T-helper 2 cell treated with Interferon-gamma antibody and Interleukin-4, amounts not matched to agents 5 μg/mL and 100 μg/mL, for 36 hours (primary cell): ENCODE measurements around the gene HDLBP.
"Not testable (repeated sequence)": the region's sequence is repeated elsewhere in the genome, so short reads cannot be mapped to it uniquely, and the experiment has no call there.

ENCODE experiments used
- DNase-seq: peaks from one replicate; pipeline ENCODE4 v3.0.0; 2021; ENCODE audit warnings: low spot score
- H3K27ac Mint-ChIP-seq: one replicate; pipeline ENCODE4 v1.8.0; 2021; ENCODE audit warnings: mild to moderate bottlenecking, mixed read lengths
- H3K27me3 Mint-ChIP-seq: one replicate; pipeline ENCODE4 v1.8.0; 2021; ENCODE audit warnings: low read depth, mixed read lengths
- H3K36me3 Mint-ChIP-seq: one replicate; pipeline ENCODE4 v1.8.0; 2021; ENCODE audit warnings: low read depth, mixed read lengths
- H3K4me1 Mint-ChIP-seq: one replicate; pipeline ENCODE4 v1.8.0; 2021; ENCODE audit warnings: low read depth, mixed read lengths
- H3K4me3 Mint-ChIP-seq: one replicate; pipeline ENCODE4 v1.8.0; 2022; ENCODE audit warnings: mild to moderate bottlenecking, moderate library complexity, mixed read lengths
- H3K9me3 Mint-ChIP-seq: one replicate; pipeline ENCODE4 v1.8.0; 2021; ENCODE audit warnings: mixed read lengths

The HDLBP gene

DNA sequence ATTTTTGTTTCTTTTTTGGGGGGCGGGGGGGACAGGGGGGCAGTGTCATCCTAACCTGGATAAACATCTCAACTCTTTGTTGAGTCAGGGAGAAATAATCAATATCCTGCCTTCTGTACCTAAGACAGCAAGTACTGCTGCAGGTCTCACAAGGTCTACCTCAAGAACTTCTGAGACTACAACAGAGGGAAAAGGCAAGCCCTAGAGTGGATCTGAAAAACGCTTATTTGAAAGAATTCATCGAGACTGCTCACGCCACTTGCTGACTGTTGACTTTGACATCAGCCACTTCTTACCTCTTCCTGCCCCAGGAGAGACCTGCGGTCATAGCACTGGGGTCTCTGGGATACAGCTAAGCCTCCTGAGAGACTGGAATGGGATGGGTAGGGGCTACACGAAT is 8.4 kb downstream of the HDLBP start:
- no peak for DNase-seq
- Mint-ChIP-seq H3K27me3 (no peaks in the 10 kb centered on the region), H3K4me1 (peaks cover 40% of the 10 kb centered on the region), H3K27ac (no peak overlapping the region), H3K9me3 (no peaks in the 10 kb centered on the region), H3K36me3 (peaks cover 6% of the 10 kb centered on the region), H3K4me3 (no peak overlapping the region)

DNA sequence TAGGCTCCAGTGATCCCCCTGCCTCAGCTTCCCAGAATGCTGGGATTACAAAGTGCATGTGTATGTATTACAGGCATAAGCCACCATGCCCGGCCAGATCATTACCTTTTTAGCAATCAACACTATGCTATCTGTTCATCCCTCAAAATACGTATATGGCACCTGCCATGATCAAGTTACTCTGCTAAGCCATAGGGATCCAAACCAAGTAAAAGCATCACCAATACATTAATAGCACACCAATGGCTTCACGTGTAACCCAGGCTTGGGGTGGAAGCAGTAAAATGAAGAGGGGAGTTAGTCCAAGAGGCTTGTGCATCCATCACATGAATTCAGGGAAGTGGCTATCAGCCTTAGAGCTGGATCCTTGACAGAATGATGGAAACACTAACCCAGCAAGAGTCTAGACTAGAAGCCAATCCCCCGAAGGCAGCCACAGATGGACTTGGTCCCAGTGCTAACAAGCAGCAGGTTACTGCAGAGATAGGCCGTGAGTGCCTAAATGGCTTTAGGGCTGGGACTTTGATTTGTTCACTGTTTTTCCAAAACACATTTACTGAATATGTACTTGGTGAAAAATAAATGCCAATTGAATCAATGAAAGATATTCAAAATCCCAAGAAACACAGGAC is 11.3 kb downstream of the HDLBP start:
- no peak for DNase-seq
- H3K36me3 Mint-ChIP-seq: peaks cover 6% of the 10 kb centered on the region
- no peak overlapping the region for H3K4me3 Mint-ChIP-seq
- H3K4me1 Mint-ChIP-seq: peaks cover 27% of the 10 kb centered on the region
- no peak overlapping the region for H3K27ac Mint-ChIP-seq
- H3K27me3 Mint-ChIP-seq: no peaks in the 10 kb centered on the region
- no peaks in the 10 kb centered on the region for H3K9me3 Mint-ChIP-seq

DNA sequence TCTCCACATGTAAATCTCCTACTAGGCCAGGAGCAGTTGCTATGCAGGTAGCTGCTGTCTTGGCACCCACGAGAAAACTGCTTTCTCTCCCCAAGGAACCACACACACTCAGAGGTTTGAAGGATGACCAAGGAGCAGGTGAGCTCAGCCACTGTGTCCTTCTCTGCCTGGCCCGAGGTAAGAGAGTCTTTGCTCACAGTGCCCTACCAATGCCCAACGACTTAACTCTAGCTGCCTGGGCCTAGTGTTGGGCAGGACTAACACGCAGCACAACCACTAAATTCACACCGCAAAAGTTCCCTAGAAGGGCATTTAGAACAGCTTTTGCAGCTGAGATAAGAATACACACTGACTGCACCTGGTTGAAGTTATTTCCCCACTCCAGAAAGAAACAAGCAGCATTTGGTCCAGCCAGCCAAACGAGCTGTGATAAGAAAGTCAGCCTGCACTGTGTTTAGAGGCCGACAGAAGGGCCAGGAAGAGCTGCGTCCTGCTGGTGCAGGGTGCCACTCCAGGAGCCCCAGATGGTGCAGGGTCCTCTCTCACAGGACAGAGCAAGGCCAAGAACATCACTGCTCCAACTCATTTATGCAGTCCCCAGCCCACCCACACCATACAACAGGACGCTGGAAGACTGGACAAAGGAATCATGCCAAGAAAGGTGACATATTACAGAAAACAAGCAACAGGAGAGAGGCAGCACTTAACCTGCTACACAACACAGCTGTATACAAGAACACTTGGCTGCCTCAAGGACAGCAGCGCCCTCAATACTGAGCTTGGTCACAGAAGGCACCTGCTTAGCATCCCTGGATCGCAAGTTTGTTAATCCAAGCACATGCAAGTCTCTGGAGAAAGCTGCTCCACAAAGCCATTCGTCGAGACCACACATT is 12.5 kb downstream of the HDLBP start:
- DNase-seq: no peak
- Mint-ChIP-seq H3K27me3 (no peaks in the 10 kb centered on the region), H3K27ac (no peak overlapping the region), H3K36me3 (peaks cover 9% of the 10 kb centered on the region), H3K4me3 (no peak overlapping the region), H3K9me3 (no peaks in the 10 kb centered on the region), H3K4me1 (peaks cover 26% of the 10 kb centered on the region)

GRCh38 chr2:241302083-241302482 is 13.4 kb downstream of the HDLBP start:
- Mint-ChIP-seq H3K4me1 (peaks cover 27% of the 10 kb centered on the region), H3K27ac (no peak overlapping the region), H3K4me3 (no peak overlapping the region), H3K9me3 (no peaks in the 10 kb centered on the region), H3K36me3 (peaks cover 11% of the 10 kb centered on the region), H3K27me3 (no peaks in the 10 kb centered on the region)
- no peak for DNase-seq

DNA sequence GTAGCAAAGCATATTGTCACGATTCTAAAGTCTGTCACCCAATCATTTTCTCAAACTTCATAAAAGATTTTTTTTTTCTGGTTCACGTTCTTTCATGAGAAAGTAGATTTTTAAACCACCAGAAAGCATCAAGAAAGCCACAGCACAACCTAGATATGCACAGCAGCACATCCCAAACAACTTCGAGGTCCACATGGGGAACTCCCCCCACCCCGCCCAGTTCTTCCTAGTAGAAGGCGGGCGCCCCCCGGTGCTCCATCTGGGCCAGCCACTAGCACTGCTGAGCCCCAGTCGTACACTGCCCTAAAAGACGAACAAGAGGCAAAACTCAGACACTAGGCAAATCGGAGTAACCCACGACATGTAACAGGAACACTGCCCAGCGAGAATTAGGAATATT is 15.5 kb downstream of the HDLBP start:
- DNase-seq: no peak
- Mint-ChIP-seq H3K4me3 (peak overlapping the region; percentile 18), H3K36me3 (peaks cover 15% of the 10 kb centered on the region), H3K4me1 (peaks cover 31% of the 10 kb centered on the region), H3K27me3 (no peaks in the 10 kb centered on the region), H3K9me3 (no peaks in the 10 kb centered on the region), H3K27ac (no peak overlapping the region)

- peak overlapping the region; percentile 54 for H3K4me3 Mint-ChIP-seq
- H3K27me3 Mint-ChIP-seq: no peaks in the 10 kb centered on the region
- H3K27ac Mint-ChIP-seq: peak overlapping the region; percentile 67
- H3K36me3 Mint-ChIP-seq: peaks cover 15% of the 10 kb centered on the region
- H3K4me1 Mint-ChIP-seq: peaks cover 31% of the 10 kb centered on the region
- no peak for DNase-seq
- no peaks in the 10 kb centered on the region for H3K9me3 Mint-ChIP-seq
Observed at GRCh38 chr2:241298673-241299072, 16.8 kb downstream of the HDLBP start.

- DNase-seq: no peak
- H3K4me3 Mint-ChIP-seq: no peak overlapping the region
- peaks cover 15% of the 10 kb centered on the region for H3K36me3 Mint-ChIP-seq
- H3K27me3 Mint-ChIP-seq: no peaks in the 10 kb centered on the region
- no peaks in the 10 kb centered on the region for H3K9me3 Mint-ChIP-seq
- no peak overlapping the region for H3K27ac Mint-ChIP-seq
- H3K4me1 Mint-ChIP-seq: peaks cover 33% of the 10 kb centered on the region
Observed at GRCh38 chr2:241296767-241297166, 18.7 kb downstream of the HDLBP start.

- H3K36me3 Mint-ChIP-seq: peaks cover 15% of the 10 kb centered on the region
- no peak overlapping the region for H3K27ac Mint-ChIP-seq
- peaks cover 36% of the 10 kb centered on the region for H3K4me1 Mint-ChIP-seq
- no peak overlapping the region for H3K4me3 Mint-ChIP-seq
- no peaks in the 10 kb centered on the region for H3K9me3 Mint-ChIP-seq
- no peak for DNase-seq
- no peaks in the 10 kb centered on the region for H3K27me3 Mint-ChIP-seq
Observed at GRCh38 chr2:241295326-241296095, 20.0 kb downstream of the HDLBP start.

GRCh38 chr2:241293378-241293797 is 22.1 kb downstream of the HDLBP start:
- not testable (repeated sequence) for H3K9me3 Mint-ChIP-seq, H3K27me3 Mint-ChIP-seq, H3K27ac Mint-ChIP-seq, DNase-seq, H3K4me3 Mint-ChIP-seq
- Mint-ChIP-seq H3K36me3 (peaks cover 15% of the 10 kb centered on the region), H3K4me1 (peaks cover 26% of the 10 kb centered on the region)

DNA sequence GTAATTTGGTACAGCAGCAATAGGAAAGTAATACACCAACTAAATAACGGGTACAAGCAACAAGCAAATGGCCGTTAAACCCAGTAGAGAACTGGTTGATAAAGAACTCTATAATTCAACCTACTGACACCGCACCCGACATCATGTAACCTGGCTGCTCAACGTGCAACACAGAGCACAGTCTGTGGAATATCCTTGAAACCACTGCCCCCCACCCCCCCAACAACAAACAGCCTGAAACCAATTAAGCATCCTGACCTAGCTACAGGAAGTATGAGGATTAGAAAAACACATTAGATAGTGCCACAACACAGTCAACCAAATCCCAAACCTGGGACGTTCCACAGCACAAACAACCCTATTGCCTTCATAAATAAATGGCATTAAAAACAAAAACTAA is 23.5 kb downstream of the HDLBP start:
- H3K27ac Mint-ChIP-seq: no peak overlapping the region
- H3K27me3 Mint-ChIP-seq: no peaks in the 10 kb centered on the region
- no peak overlapping the region for H3K4me3 Mint-ChIP-seq
- peaks cover 11% of the 10 kb centered on the region for H3K36me3 Mint-ChIP-seq
- DNase-seq: no peak
- H3K4me1 Mint-ChIP-seq: peaks cover 23% of the 10 kb centered on the region
- H3K9me3 Mint-ChIP-seq: no peaks in the 10 kb centered on the region

DNA sequence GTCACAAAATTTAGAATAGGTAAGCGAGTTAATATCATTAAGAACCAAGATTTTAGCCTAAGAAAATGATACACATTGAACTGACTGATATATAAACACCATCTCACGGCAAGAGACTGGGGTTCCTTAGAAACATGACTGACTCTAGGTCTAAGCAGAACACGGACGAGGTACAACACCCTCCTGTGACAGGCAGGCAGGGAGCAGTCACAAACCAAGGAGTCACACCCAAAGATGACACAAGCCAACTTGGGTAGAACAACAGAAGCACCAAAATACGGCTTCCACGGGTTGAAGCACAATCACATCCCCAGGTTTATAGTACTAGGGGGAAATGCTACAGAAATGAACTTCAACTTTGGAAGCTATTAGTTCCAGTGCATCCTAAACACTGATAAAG is 24.3 kb downstream of the HDLBP start:
- DNase-seq: no peak
- H3K36me3 Mint-ChIP-seq: peaks cover 11% of the 10 kb centered on the region
- no peak overlapping the region for H3K27ac Mint-ChIP-seq
- H3K4me3 Mint-ChIP-seq: no peak overlapping the region
- H3K9me3 Mint-ChIP-seq: no peaks in the 10 kb centered on the region
- H3K27me3 Mint-ChIP-seq: no peaks in the 10 kb centered on the region
- H3K4me1 Mint-ChIP-seq: peaks cover 22% of the 10 kb centered on the region

GRCh38 chr2:241289597-241289996 is 25.9 kb downstream of the HDLBP start:
- Mint-ChIP-seq H3K27ac (no peak overlapping the region), H3K27me3 (no peaks in the 10 kb centered on the region), H3K36me3 (peaks cover 17% of the 10 kb centered on the region), H3K4me1 (peaks cover 26% of the 10 kb centered on the region), H3K4me3 (no peak overlapping the region), H3K9me3 (no peaks in the 10 kb centered on the region)
- DNase-seq: no peak

- peaks cover 31% of the 10 kb centered on the region for H3K4me1 Mint-ChIP-seq
Observed at GRCh38 chr2:241289053-241289452, 26.4 kb downstream of the HDLBP start.

DNA sequence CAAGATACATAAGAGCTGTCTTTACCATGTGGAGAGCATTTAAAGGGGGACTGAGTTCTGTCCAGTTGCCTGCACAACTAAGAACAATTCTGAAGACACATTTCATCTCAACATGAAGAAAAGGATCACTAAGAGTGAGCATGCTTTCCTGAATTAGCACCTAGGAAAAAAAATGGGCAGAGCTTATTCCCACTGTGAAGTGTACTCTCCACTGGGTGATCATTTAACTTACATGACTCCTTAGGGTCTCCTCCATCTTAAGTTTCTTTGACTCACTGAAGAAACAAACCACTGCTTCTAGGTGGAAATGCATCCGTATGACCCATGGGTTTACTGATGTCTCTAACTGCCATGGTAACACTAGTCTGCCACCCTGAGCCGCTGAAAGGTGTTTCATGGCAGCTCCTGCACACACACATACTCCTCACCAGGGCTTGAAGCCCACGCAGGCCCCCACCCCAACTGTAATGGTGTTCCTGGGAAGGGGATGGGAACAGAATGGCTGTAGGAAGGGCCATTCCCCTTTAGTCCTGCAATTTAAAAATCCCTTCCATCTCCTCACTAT is 27.1 kb downstream of the HDLBP start:
- Mint-ChIP-seq H3K4me3 (no peak overlapping the region), H3K36me3 (peaks cover 19% of the 10 kb centered on the region), H3K9me3 (no peaks in the 10 kb centered on the region), H3K4me1 (peaks cover 35% of the 10 kb centered on the region), H3K27ac (no peak overlapping the region), H3K27me3 (no peaks in the 10 kb centered on the region)
- DNase-seq: no peak

More at GRCh38 chr2:241289053-241289452, 26.4 kb downstream of the HDLBP start:
- Mint-ChIP-seq H3K27ac (no peak overlapping the region), H3K27me3 (no peaks in the 10 kb centered on the region), H3K36me3 (peaks cover 19% of the 10 kb centered on the region), H3K9me3 (no peaks in the 10 kb centered on the region), H3K4me3 (no peak overlapping the region)
- no peak for DNase-seq
